Epithelial cell of esophagus (primary cell): Measurements from ENCODE around the gene ZNF92.
"Not testable (repeated sequence)": the region's sequence is repeated elsewhere in the genome, so short reads cannot be mapped to it uniquely, and the experiment has no call there.

Source experiments
- DNase-seq: peaks from one replicate; pipeline ENCODE4 v3.0.0; 2010; ENCODE audit warnings: low read depth
- H3K4me3 ChIP-seq: 2 replicates; pipeline ENCODE4 v1.5.1; 2011; ENCODE audit warnings: mild to moderate bottlenecking, low read length, control low read depth
- CTCF ChIP-seq: IDR thresholded peaks from 2 replicates; pipeline ENCODE4 v1.5.1; 2011; ENCODE audit warnings: low read depth, mild to moderate bottlenecking, low read length, control low read depth, inconsistent platforms; ENCODE audit not compliant: insufficient read depth; ENCODE audit errors: missing control alignments

ZNF92 gene

GRCh38 chr7:65444205-65444842 lies 70.7 kb downstream of the ZNF92 start:
- DNase-seq, result no peak
- no peak overlapping the region for H3K4me3 ChIP-seq
- TF ChIP-seq CTCF, result no peak

- peak; percentile 33 for DNase-seq
- H3K4me3 ChIP-seq, result no peak overlapping the region
- no peak for TF ChIP-seq CTCF
These were observed 71.5 kb downstream of the ZNF92 start for GRCh38 chr7:65444899-65445823.

GRCh38 chr7:65447041-65447440 lies 73.4 kb downstream of the ZNF92 start:
- H3K4me3 ChIP-seq, DNase-seq: not testable (repeated sequence)
- TF ChIP-seq CTCF, result peak; percentile 32

GRCh38 chr7:65448816-65449504 lies 75.3 kb downstream of the ZNF92 start:
- peak; percentile 91 for DNase-seq
- no peak overlapping the region for H3K4me3 ChIP-seq
- TF ChIP-seq CTCF, result no peak

GRCh38 chr7:65449505-65449852 lies 75.8 kb downstream of the ZNF92 start:
- no peak for TF ChIP-seq CTCF
- DNase-seq, result no peak
- no peak overlapping the region for H3K4me3 ChIP-seq
